A549 (cell line): ENCODE data around the gene NID1.

ENCODE experiments used
- MAFK ChIP-seq: fragments of 450-650 bp; IDR thresholded peaks from 2 replicates; pipeline ENCODE4 v1.6.1; 2014; ENCODE audit not compliant: partially characterized antibody
- POLR2A ChIP-seq: IDR thresholded peaks from 2 replicates; pipeline ENCODE4 v1.6.1; 2012; ENCODE audit warnings: mild to moderate bottlenecking, low read length
- POLR2AphosphoS2 ChIP-seq: conservative IDR thresholded peaks from 2 replicates; pipeline ENCODE4 v1.6.1; 2012; ENCODE audit warnings: low read length, improper control_type of control experiment, inconsistent platforms
- TP53 ChIP-seq: fragments of 250-450 bp; sonication (Bioruptor Pico); IDR thresholded peaks from 2 replicates; pipeline ENCODE4 v1.5.0; 2021; ENCODE audit warnings: mild to moderate bottlenecking, moderate library complexity
- TF ChIP-seq, protein P1 (sequence below): fragments of 200-600 bp; sonication (generic); IDR thresholded peaks from 2 replicates; pipeline ENCODE4 v1.6.1; 2016; ENCODE audit warnings: antibody characterized with exemption, mild to moderate bottlenecking, moderate library complexity
- TF ChIP-seq, protein P2 (sequence below): IDR thresholded peaks from 2 replicates; pipeline ENCODE4 v1.6.1; 2012
- TF ChIP-seq, protein P3 (sequence below): fragments of >200 bp; sonication (Bioruptor Twin); formaldehyde crosslinking; IDR thresholded peaks from 3 replicates; pipeline ENCODE4 v1.5.1; 2016

DNA sequence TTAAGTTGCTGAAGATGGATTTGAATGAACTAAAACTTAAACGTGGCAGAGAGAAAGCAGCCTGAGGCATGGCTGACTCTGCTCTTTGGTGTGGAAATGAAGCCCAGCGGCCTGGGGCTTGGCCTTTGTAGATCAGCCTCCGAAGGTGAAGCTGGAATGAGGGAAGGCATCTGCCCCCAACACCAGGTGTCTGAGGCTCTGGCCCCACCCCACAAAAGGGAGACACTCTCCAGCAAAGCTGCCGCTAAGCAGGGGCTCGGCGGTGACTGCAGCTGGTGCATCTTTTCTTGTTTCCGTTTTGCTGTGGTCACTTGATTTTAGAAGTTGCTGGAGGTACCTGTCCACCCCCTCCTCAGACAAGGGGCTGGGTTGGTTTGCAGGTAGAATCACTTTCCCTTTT is 38.2 kb upstream of the NID1 start:
- TF ChIP-seq, protein P1, sequence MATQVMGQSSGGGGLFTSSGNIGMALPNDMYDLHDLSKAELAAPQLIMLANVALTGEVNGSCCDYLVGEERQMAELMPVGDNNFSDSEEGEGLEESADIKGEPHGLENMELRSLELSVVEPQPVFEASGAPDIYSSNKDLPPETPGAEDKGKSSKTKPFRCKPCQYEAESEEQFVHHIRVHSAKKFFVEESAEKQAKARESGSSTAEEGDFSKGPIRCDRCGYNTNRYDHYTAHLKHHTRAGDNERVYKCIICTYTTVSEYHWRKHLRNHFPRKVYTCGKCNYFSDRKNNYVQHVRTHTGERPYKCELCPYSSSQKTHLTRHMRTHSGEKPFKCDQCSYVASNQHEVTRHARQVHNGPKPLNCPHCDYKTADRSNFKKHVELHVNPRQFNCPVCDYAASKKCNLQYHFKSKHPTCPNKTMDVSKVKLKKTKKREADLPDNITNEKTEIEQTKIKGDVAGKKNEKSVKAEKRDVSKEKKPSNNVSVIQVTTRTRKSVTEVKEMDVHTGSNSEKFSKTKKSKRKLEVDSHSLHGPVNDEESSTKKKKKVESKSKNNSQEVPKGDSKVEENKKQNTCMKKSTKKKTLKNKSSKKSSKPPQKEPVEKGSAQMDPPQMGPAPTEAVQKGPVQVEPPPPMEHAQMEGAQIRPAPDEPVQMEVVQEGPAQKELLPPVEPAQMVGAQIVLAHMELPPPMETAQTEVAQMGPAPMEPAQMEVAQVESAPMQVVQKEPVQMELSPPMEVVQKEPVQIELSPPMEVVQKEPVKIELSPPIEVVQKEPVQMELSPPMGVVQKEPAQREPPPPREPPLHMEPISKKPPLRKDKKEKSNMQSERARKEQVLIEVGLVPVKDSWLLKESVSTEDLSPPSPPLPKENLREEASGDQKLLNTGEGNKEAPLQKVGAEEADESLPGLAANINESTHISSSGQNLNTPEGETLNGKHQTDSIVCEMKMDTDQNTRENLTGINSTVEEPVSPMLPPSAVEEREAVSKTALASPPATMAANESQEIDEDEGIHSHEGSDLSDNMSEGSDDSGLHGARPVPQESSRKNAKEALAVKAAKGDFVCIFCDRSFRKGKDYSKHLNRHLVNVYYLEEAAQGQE: no peak
- TF ChIP-seq TP53 (CRISPR knock-in tag) (no peak), POLR2A (no peak), MAFK (no peak), POLR2AphosphoS2 (no peak)
- TF ChIP-seq, protein P2, sequence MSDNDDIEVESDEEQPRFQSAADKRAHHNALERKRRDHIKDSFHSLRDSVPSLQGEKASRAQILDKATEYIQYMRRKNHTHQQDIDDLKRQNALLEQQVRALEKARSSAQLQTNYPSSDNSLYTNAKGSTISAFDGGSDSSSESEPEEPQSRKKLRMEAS: no peak
- TF ChIP-seq, protein P3, sequence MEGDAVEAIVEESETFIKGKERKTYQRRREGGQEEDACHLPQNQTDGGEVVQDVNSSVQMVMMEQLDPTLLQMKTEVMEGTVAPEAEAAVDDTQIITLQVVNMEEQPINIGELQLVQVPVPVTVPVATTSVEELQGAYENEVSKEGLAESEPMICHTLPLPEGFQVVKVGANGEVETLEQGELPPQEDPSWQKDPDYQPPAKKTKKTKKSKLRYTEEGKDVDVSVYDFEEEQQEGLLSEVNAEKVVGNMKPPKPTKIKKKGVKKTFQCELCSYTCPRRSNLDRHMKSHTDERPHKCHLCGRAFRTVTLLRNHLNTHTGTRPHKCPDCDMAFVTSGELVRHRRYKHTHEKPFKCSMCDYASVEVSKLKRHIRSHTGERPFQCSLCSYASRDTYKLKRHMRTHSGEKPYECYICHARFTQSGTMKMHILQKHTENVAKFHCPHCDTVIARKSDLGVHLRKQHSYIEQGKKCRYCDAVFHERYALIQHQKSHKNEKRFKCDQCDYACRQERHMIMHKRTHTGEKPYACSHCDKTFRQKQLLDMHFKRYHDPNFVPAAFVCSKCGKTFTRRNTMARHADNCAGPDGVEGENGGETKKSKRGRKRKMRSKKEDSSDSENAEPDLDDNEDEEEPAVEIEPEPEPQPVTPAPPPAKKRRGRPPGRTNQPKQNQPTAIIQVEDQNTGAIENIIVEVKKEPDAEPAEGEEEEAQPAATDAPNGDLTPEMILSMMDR: no peak
